ENCODE measurements around the gene SLC9A1.
A peak's percentile ranks its signal among the peaks of the same experiment; 100 is the strongest.

Gene SLC9A1

GRCh38 chr1:27118440-27118689, 36.6 kb downstream of the SLC9A1 start:
- Histone ChIP-seq H3K9ac (no peak overlapping the region), H3K4me1 (no peaks in the 10 kb centered on the region), H3K4me3 (ENCODE audit: low read depth, low read length) (no peak overlapping the region), H3K36me3 (ENCODE audit: control insufficient read depth, insufficient read depth, low read length) (no peaks in the 10 kb centered on the region), H3K9me3 (ENCODE audit: control insufficient read depth, low read length) (no peaks in the 10 kb centered on the region), H2AFZ (no peak overlapping the region), H3K4me2 (ENCODE audit: low read length) (no peak overlapping the region), H3K79me2 (no peaks in the 10 kb centered on the region), H3K27ac (peak overlapping the region; percentile 11), H3K27me3 (ENCODE audit: control insufficient read depth, insufficient read depth, low read length) (no peaks in the 10 kb centered on the region)
- TF ChIP-seq CTCF (IDR thresholded peaks at IDR 0.05) = no peak

- H3K9me3 ChIP-seq (ENCODE audit: control insufficient read depth, low read length) = no peaks in the 10 kb centered on the region
- H3K27me3 ChIP-seq (ENCODE audit: control insufficient read depth, insufficient read depth, low read length) = no peaks in the 10 kb centered on the region
- H3K4me2 ChIP-seq (ENCODE audit: low read length) = no peak overlapping the region
- H3K9ac ChIP-seq = no peak overlapping the region
- no peaks in the 10 kb centered on the region for H3K79me2 ChIP-seq
- no peak for TF ChIP-seq CTCF (IDR thresholded peaks at IDR 0.05)
- peak overlapping the region; percentile 11 for H3K27ac ChIP-seq
- H3K36me3 ChIP-seq (ENCODE audit: control insufficient read depth, insufficient read depth, low read length) = no peaks in the 10 kb centered on the region
- H3K4me1 ChIP-seq = no peaks in the 10 kb centered on the region
- no peak overlapping the region for H2AFZ ChIP-seq
- H3K4me3 ChIP-seq (ENCODE audit: low read depth, low read length) = no peak overlapping the region
Observed at GRCh38 chr1:27117733-27118439, 37.0 kb downstream of the SLC9A1 start.

GRCh38 chr1:27116697-27117096, 38.2 kb downstream of the SLC9A1 start:
- Histone ChIP-seq H3K36me3 (ENCODE audit: control insufficient read depth, insufficient read depth, low read length) (no peaks in the 10 kb centered on the region), H3K27ac (no peak overlapping the region), H3K79me2 (no peaks in the 10 kb centered on the region), H3K9ac (no peak overlapping the region), H3K9me3 (ENCODE audit: control insufficient read depth, low read length) (no peaks in the 10 kb centered on the region), H3K27me3 (ENCODE audit: control insufficient read depth, insufficient read depth, low read length) (no peaks in the 10 kb centered on the region), H3K4me2 (ENCODE audit: low read length) (no peak overlapping the region), H2AFZ (no peak overlapping the region), H3K4me3 (ENCODE audit: low read depth, low read length) (no peak overlapping the region), H3K4me1 (no peaks in the 10 kb centered on the region)
- no peak for TF ChIP-seq CTCF (IDR thresholded peaks at IDR 0.05)

- Histone ChIP-seq H3K27me3 (ENCODE audit: control insufficient read depth, insufficient read depth, low read length) (no peaks in the 10 kb centered on the region), H3K9me3 (ENCODE audit: control insufficient read depth, low read length) (no peaks in the 10 kb centered on the region), H2AFZ (no peak overlapping the region), H3K4me3 (ENCODE audit: low read depth, low read length) (no peak overlapping the region), H3K9ac (no peak overlapping the region), H3K4me1 (no peaks in the 10 kb centered on the region), H3K4me2 (ENCODE audit: low read length) (no peak overlapping the region), H3K79me2 (no peaks in the 10 kb centered on the region), H3K36me3 (ENCODE audit: control insufficient read depth, insufficient read depth, low read length) (no peaks in the 10 kb centered on the region), H3K27ac (no peak overlapping the region)
- TF ChIP-seq CTCF (IDR thresholded peaks at IDR 0.05) = no peak
Observed at GRCh38 chr1:27116232-27116631, 38.7 kb downstream of the SLC9A1 start.

GRCh38 chr1:27114546-27114945, 40.4 kb downstream of the SLC9A1 start:
- H3K4me3 ChIP-seq (ENCODE audit: low read depth, low read length) = no peak overlapping the region
- no peaks in the 10 kb centered on the region for H3K9me3 ChIP-seq (ENCODE audit: control insufficient read depth, low read length)
- no peak overlapping the region for H2AFZ ChIP-seq
- H3K79me2 ChIP-seq = no peaks in the 10 kb centered on the region
- H3K4me2 ChIP-seq (ENCODE audit: low read length) = no peak overlapping the region
- no peak overlapping the region for H3K9ac ChIP-seq
- H3K4me1 ChIP-seq = no peaks in the 10 kb centered on the region
- H3K27me3 ChIP-seq (ENCODE audit: control insufficient read depth, insufficient read depth, low read length) = no peaks in the 10 kb centered on the region
- no peaks in the 10 kb centered on the region for H3K36me3 ChIP-seq (ENCODE audit: control insufficient read depth, insufficient read depth, low read length)
- H3K27ac ChIP-seq = no peak overlapping the region
- no peak for TF ChIP-seq CTCF (IDR thresholded peaks at IDR 0.05)

Data from parathyroid adenoma (tissue), 2 donors.